K562 (cell line): ENCODE results near the gene ZNF750. TPM values are rescaled to one million over a fixed set of nuclear protein-coding genes. Genes with fewer than 3 reads are reported as not detected.

ENCODE experiments used
- ATAC-seq: fragments of 200-7000 bp; cut with Tn5 transposase; 3 replicates; pipeline ENCODE4 v1.9.1; 2020; ENCODE audit warnings: moderate library complexity
- BruUV-seq: library from RNA; stranded (reverse); fragments of 400-500 nt; replicated peaks from 2 replicates; lab custom pipeline; 2021; lab: Mats Ljungman, UMichigan
- CTCF ChIA-PET: fragments of 300-600 bp; formaldehyde crosslinking; extraction: SDS; loops from one replicate; lab custom pipeline; 2021; ENCODE audit warnings: low intra/inter-chr PET ratio; lab: Yijun Ruan, JAX
- POLR2A ChIA-PET: fragments of 300-600, 350-650 bp; sonication (Branson Sonifier 250); formaldehyde crosslinking; extraction: SDS; loops from one replicate; lab custom pipeline; 2021; ENCODE audit warnings: antibody characterized with exemption, inconsistent platforms; lab: Yijun Ruan, JAX
- DNase-seq, 4 experiments: peaks; one replicate each; pipeline versions ENCODE4 v3.0.0 to v3.0.0-alpha.2; 2011 to 2018; ENCODE audit warnings: low spot score in 3 of 4, mixed read lengths in 3 of 4; ENCODE audit errors: extremely low read depth in 1 of 4
- FAIRE-seq: peaks from 2 replicates; lab custom pipeline; 2011; peaks lifted over from hg19 to GRCh38; lab: Jason Lieb, UNC
- H2AFZ ChIP-seq: 2 replicates; pipeline ENCODE4 v1.6.0; 2011; ENCODE audit warnings: low read depth, low read length, control low read depth, inconsistent platforms
- H3K27ac ChIP-seq: fragments of 200-600 bp; 3 replicates; pipeline ENCODE4 v1.8.0; 2011; ENCODE audit warnings: low read depth, mild to moderate bottlenecking, control low read depth, inconsistent platforms, low read length, moderate library complexity, mixed read lengths; ENCODE audit errors: extremely low read depth
- H3K27me3 ChIP-seq, 2 experiments: fragments of 300-600 bp in 1 of 2; 2 replicates in 1 of 2; 3 replicates in 1 of 2; pipeline versions ENCODE4 v1.6.0 to v1.8.0; 2011; ENCODE audit warnings: inconsistent platforms in 2 of 2, low read length in 2 of 2, mild to moderate bottlenecking in 1 of 2, mixed read lengths in 1 of 2, moderate library complexity in 1 of 2; ENCODE audit not compliant: control insufficient read depth in 2 of 2, insufficient read depth in 2 of 2
- H3K36me3 ChIP-seq: fragments of 300-600 bp; 3 replicates; pipeline ENCODE4 v1.8.0; 2011; ENCODE audit warnings: mild to moderate bottlenecking, low read length, inconsistent platforms; ENCODE audit not compliant: control insufficient read depth, insufficient read depth
- H3K4me1 ChIP-seq, 2 experiments: fragments of 200-600 bp in 1 of 2; replicated peaks in 1 of 2; 2 replicates in 1 of 2; 3 replicates in 1 of 2; pipeline versions ENCODE4 v1.5.1 to v1.8.0; 2011; ENCODE audit warnings: inconsistent platforms in 2 of 2, low read length in 2 of 2, mild to moderate bottlenecking in 1 of 2, mixed read lengths in 1 of 2, moderate library complexity in 1 of 2; ENCODE audit not compliant: control insufficient read depth in 2 of 2, insufficient read depth in 2 of 2
- H3K4me2 ChIP-seq: 2 replicates; pipeline ENCODE4 v1.6.1; 2011; ENCODE audit warnings: low read length, control low read depth, inconsistent platforms, mixed read lengths; ENCODE audit not compliant: insufficient read depth
- H3K4me3 ChIP-seq: fragments of 200-600 bp; sonication (generic), shearing (Covaris generic); 2 replicates; pipeline ENCODE4 v1.5.1; 2016; ENCODE audit warnings: control low read depth, inconsistent platforms
- H3K79me2 ChIP-seq: fragments of 200-600 bp; 3 replicates; pipeline ENCODE4 v1.8.0; 2011; ENCODE audit warnings: low read length, inconsistent platforms; ENCODE audit not compliant: control insufficient read depth, insufficient read depth
- H3K9ac ChIP-seq, 2 experiments: 2 replicates each; pipeline versions ENCODE4 v1.6.0 to v1.6.1; 2011; ENCODE audit warnings: low read depth in 2 of 2, low read length in 2 of 2, control low read depth in 1 of 2, inconsistent platforms in 1 of 2, mild to moderate bottlenecking in 1 of 2, mixed read lengths in 1 of 2; ENCODE audit not compliant: insufficient read depth in 1 of 2
- H3K9me1 ChIP-seq: one replicate; pipeline ENCODE4 v1.6.0; 2011; ENCODE audit warnings: inconsistent platforms, mild to moderate bottlenecking, low read length, moderate library complexity; ENCODE audit not compliant: control insufficient read depth, insufficient read depth
- H3K9me3 ChIP-seq: replicated peaks from 2 replicates; pipeline ENCODE4 v1.5.1; 2011; ENCODE audit warnings: low read depth, low read length, inconsistent platforms; ENCODE audit not compliant: control insufficient read depth, insufficient read depth
- H4K20me1 ChIP-seq: replicated peaks from 2 replicates; pipeline ENCODE4 v1.6.1; 2011; ENCODE audit warnings: low read length, inconsistent platforms, mixed read lengths; ENCODE audit not compliant: control insufficient read depth, insufficient read depth
- BCL6 ChIP-seq: fragments of 250-450 bp; sonication (Bioruptor Pico); IDR thresholded peaks from 2 replicates; pipeline ENCODE4 v1.4.0; 2020
- DIDO1 ChIP-seq: fragments of 450-650 bp; IDR thresholded peaks from 2 replicates; pipeline ENCODE4 v1.6.1; 2016; ENCODE audit warnings: low read depth, missing biosample characterization, missing genetic modification characterization
- FOSL1 ChIP-seq: fragments of 200-800 bp; sonication (Bioruptor generic); conservative IDR thresholded peaks from 2 replicates; pipeline ENCODE4 v1.6.1; 2016; ENCODE audit warnings: missing genetic modification characterization, missing compliant biosample characterization
- FOXA3 ChIP-seq, 2 experiments: fragments of 450-650 bp in 1 of 2; sonication (generic) in 1 of 2; formaldehyde crosslinking; IDR thresholded peaks in 1 of 2; conservative IDR thresholded peaks in 1 of 2; 2 replicates each; pipeline versions ENCODE4 v1.4.0 to v1.8.0; 2020 to 2022; ENCODE audit warnings: mild to moderate bottlenecking in 2 of 2, missing genetic modification reagents in 1 of 2
- GTF2E2 ChIP-seq: fragments of 200-800 bp; sonication (Bioruptor generic); IDR thresholded peaks from 2 replicates; pipeline ENCODE4 v1.6.1; 2016; ENCODE audit warnings: missing genetic modification characterization, missing compliant biosample characterization
- MCM5 ChIP-seq: fragments of 450-650 bp; IDR thresholded peaks from 2 replicates; pipeline ENCODE4 v1.6.1; 2016; ENCODE audit warnings: low read depth
- MEIS2 ChIP-seq: fragments of 450-650 bp; IDR thresholded peaks from 2 replicates; pipeline ENCODE4 v1.6.1; 2014; ENCODE audit warnings: mild to moderate bottlenecking; ENCODE audit not compliant: partially characterized antibody
- NEUROD1 ChIP-seq: fragments of 150-350 bp; IDR thresholded peaks from 2 replicates; pipeline ENCODE4 v1.6.1; 2014; ENCODE audit warnings: borderline replicate concordance, low read length, low read depth; ENCODE audit not compliant: partially characterized antibody
- PURB ChIP-seq: sonication (generic); formaldehyde crosslinking; IDR thresholded peaks from 2 replicates; pipeline ENCODE4 v1.9.0; 2021; ENCODE audit warnings: low read depth, mild to moderate bottlenecking, missing genetic modification reagents
- SAFB ChIP-seq: fragments of 200-400 bp; formaldehyde crosslinking; IDR thresholded peaks from 2 replicates; pipeline ENCODE4 v1.6.1; 2017; ENCODE audit warnings: low read depth, low read length, borderline replicate concordance
- SMAD3 ChIP-seq: fragments of 450-650 bp; formaldehyde crosslinking; conservative IDR thresholded peaks from 2 replicates; pipeline ENCODE4 v1.4.0; 2020; ENCODE audit warnings: mild to moderate bottlenecking
- ZNF232 ChIP-seq: sonication (generic); formaldehyde crosslinking; IDR thresholded peaks from 2 replicates; pipeline ENCODE4 v1.8.0; 2022; ENCODE audit warnings: mild to moderate bottlenecking, missing genetic modification reagents
- ZNF445 ChIP-seq: fragments of 250-450 bp; sonication (Bioruptor Pico); IDR thresholded peaks from 2 replicates; pipeline ENCODE4 v1.4.0; 2020; ENCODE audit warnings: low read depth, mild to moderate bottlenecking, moderate library complexity
- WGBS: fragments of 100-300 bp; shearing (Covaris generic); methylation state at CpG from one replicate; pipeline ENCODE4 v1.1.6; 2016; ENCODE audit warnings: low coverage, mixed read lengths; ENCODE audit not compliant: insufficient coverage; ENCODE audit errors: missing lambda C conversion rate; 5-methylcytosine and 5-hydroxymethylcytosine counted together
- in situ Hi-C: fragments of 300-500 bp; cut with MboI; formaldehyde crosslinking; loops from 4 replicates; pipeline ENCODE4 v1.15.0; 2018; ENCODE audit warnings: inconsistent platforms, mixed read lengths
- intact Hi-C: fragments of 100-400 bp; cut with micrococcal nuclease; formaldehyde crosslinking; loops from 2 replicates; pipeline ENCODE4 v1.14.2; 2022
- polyA plus RNA-seq, 8 experiments: library from polyadenylated mRNA; depleted of rRNA in 4 of 8; stranded (reverse) in 5 of 8; unstranded in 3 of 8; fragments of >200 nt; fragmentation: Nextera tagmentation in 2 of 8; fragmentation: Illumina TruSeq in 1 of 8; extraction: Ambion mirVana in 2 of 8; extraction: Trizol in 1 of 8; gene quantifications; 2 replicates each; pipeline versions ENCODE4 v1.2.1 to v1.2.3, GENCODE V29; 2011 to 2014; ENCODE audit warnings: inconsistent platforms in 1 of 8, missing spikeins in 1 of 8
- total RNA-seq, 7 experiments: library from RNA; depleted of rRNA in 6 of 7; stranded (reverse); fragments of >200 nt in 6 of 7; fragmentation: Illumina TruSeq in 2 of 7; extraction: Trizol in 2 of 7; gene quantifications; 2 replicates each; pipeline versions ENCODE4 v1.2.1 to v1.2.3, GENCODE V29; 2011 to 2021; ENCODE audit warnings: low replicate concordance in 1 of 7
- TF ChIP-seq, protein P1 (sequence below): fragments of 250-450 bp; sonication (Bioruptor Pico); IDR thresholded peaks from 2 replicates; pipeline ENCODE4 v1.9.0; 2021; ENCODE audit warnings: mild to moderate bottlenecking, inconsistent platforms
- TF ChIP-seq, protein P2 (sequence below): fragments of 450-650 bp; IDR thresholded peaks from 2 replicates; pipeline ENCODE4 v1.6.1; 2016
- TF ChIP-seq, protein P3 (sequence below): sonication (generic); formaldehyde crosslinking; IDR thresholded peaks from 2 replicates; pipeline ENCODE4 v1.8.1; 2023; ENCODE audit warnings: mild to moderate bottlenecking, missing genetic modification reagents
- TF ChIP-seq, protein P4 (sequence below): fragments of 450-650 bp; formaldehyde crosslinking; IDR thresholded peaks from 2 replicates; pipeline ENCODE4 v1.4.0; 2022; ENCODE audit warnings: missing genetic modification characterization

Gene ZNF750
- total and polyA plus RNA-seq, 9 of the 15 experiments (the other 6 are each of a cell fraction or from before 2014, with no cell fraction given): not detected

DNA sequence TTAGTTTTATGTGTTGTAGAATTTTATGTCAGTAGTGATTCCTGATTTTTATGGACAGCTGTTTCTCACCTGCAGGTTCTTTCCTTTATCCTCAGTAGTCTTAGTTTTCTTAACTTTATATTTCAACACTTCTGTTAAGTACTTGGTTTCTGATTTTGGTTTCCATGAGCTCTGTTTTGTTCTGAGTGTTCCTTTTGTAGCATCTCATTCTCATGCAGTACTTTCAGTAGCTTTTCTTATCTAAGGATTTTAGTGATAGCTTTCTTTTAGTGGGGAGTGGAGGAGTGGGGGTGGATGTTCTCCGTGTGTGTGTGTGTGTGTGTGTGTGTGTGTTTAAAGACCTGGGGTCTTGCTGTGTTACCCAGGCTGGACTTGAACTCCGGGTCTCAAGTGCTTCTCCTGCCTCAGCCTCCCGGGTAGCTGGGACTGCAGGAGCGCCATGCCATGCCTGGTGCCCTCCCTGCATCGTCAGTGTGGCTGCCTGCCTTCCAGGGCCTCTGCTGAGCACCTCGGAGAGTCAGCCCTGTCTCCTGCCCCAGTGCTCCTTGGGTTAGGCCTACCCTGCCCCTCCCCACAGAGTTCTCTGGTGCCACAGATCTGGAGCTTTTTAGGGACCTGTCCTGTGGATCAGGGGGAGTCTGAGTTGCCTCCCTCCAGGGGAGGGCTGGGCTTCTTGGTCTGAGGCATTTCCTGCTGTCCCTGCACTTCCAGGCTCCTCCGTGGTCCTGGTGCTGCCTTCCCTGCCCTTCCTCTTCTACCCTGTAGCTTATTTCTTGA is 4.3 kb upstream of the ZNF750 start:
- H4K20me1 ChIP-seq: no peaks in the 10 kb centered on the region
- H3K9me1 ChIP-seq: no peaks in the 10 kb centered on the region
- no peak overlapping the region for H2AFZ ChIP-seq
- POLR2A ChIA-PET: interaction anchor here (0.5 to 1.7 kb wide), 3 partner anchors 10 to 173 kb away, joined by 3 to 5 read pairs (median 3); no protein-coding TSS in a partner anchor
- BruUV-seq: no TSS peak
- ATAC-seq (no peak), FAIRE-seq (no peak), DNase-seq (no peak)
- intact Hi-C loops (no loop called here), in situ Hi-C loops (no loop called here)
- 0 out of 4 replicates have a peak overlapping the region, but pooled peaks of 1 of the 2 experiments have one; percentile 68 for H3K9ac ChIP-seq
- CTCF ChIA-PET: no interaction called here
- no peaks in the 10 kb centered on the region for H3K27me3 ChIP-seq
- no peaks in the 10 kb centered on the region for H3K9me3 ChIP-seq
- no peak overlapping the region for H3K27ac ChIP-seq
- WGBS: 65% methylated on average over 7 of the region's 7 CpGs
- no peak overlapping the region for H3K4me2 ChIP-seq
- H3K36me3 ChIP-seq: peaks cover 8% of the 10 kb centered on the region; the same call in 1 of the 3 replicates
- H3K79me2 ChIP-seq: no peaks in the 10 kb centered on the region
- peaks cover 0 to 11% of the 10 kb centered on the region in 2 experiments; a peak in 2 of 5 replicates for H3K4me1 ChIP-seq
- H3K4me3 ChIP-seq: no peak overlapping the region
- TF ChIP-seq MEIS2 (no peak), SMAD3 (CRISPR knock-in tag) (no peak), GTF2E2 (tag) (no peak), BCL6 (CRISPR knock-in tag) (no peak), MCM5 (no peak), FOXA3 (CRISPR knock-in tag; conservative IDR thresholded peaks at IDR 0.05 in 1 of 2, IDR thresholded peaks at IDR 0.05 in 1 of 2) (no peak), PURB (CRISPR knock-in tag) (no peak), FOSL1 (tag) (no peak), ZNF445 (CRISPR knock-in tag) (no peak), DIDO1 (no peak), ZNF232 (no peak), NEUROD1 (no peak), SAFB (no peak)
- TF ChIP-seq, protein P1, sequence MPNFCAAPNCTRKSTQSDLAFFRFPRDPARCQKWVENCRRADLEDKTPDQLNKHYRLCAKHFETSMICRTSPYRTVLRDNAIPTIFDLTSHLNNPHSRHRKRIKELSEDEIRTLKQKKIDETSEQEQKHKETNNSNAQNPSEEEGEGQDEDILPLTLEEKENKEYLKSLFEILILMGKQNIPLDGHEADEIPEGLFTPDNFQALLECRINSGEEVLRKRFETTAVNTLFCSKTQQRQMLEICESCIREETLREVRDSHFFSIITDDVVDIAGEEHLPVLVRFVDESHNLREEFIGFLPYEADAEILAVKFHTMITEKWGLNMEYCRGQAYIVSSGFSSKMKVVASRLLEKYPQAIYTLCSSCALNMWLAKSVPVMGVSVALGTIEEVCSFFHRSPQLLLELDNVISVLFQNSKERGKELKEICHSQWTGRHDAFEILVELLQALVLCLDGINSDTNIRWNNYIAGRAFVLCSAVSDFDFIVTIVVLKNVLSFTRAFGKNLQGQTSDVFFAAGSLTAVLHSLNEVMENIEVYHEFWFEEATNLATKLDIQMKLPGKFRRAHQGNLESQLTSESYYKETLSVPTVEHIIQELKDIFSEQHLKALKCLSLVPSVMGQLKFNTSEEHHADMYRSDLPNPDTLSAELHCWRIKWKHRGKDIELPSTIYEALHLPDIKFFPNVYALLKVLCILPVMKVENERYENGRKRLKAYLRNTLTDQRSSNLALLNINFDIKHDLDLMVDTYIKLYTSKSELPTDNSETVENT (CRISPR knock-in tag): no peak
- TF ChIP-seq, protein P2, sequence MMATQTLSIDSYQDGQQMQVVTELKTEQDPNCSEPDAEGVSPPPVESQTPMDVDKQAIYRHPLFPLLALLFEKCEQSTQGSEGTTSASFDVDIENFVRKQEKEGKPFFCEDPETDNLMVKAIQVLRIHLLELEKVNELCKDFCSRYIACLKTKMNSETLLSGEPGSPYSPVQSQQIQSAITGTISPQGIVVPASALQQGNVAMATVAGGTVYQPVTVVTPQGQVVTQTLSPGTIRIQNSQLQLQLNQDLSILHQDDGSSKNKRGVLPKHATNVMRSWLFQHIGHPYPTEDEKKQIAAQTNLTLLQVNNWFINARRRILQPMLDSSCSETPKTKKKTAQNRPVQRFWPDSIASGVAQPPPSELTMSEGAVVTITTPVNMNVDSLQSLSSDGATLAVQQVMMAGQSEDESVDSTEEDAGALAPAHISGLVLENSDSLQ: no peak
- TF ChIP-seq, protein P3, sequence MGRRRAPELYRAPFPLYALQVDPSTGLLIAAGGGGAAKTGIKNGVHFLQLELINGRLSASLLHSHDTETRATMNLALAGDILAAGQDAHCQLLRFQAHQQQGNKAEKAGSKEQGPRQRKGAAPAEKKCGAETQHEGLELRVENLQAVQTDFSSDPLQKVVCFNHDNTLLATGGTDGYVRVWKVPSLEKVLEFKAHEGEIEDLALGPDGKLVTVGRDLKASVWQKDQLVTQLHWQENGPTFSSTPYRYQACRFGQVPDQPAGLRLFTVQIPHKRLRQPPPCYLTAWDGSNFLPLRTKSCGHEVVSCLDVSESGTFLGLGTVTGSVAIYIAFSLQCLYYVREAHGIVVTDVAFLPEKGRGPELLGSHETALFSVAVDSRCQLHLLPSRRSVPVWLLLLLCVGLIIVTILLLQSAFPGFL (CRISPR knock-in tag): no peak
- TF ChIP-seq, protein P4, sequence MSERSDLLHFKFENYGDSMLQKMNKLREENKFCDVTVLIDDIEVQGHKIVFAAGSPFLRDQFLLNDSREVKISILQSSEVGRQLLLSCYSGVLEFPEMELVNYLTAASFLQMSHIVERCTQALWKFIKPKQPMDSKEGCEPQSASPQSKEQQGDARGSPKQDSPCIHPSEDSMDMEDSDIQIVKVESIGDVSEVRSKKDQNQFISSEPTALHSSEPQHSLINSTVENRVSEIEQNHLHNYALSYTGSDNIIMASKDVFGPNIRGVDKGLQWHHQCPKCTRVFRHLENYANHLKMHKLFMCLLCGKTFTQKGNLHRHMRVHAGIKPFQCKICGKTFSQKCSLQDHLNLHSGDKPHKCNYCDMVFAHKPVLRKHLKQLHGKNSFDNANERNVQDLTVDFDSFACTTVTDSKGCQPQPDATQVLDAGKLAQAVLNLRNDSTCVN (CRISPR knock-in tag): no peak
